ENCODE results near the gene SNX13.

DNA sequence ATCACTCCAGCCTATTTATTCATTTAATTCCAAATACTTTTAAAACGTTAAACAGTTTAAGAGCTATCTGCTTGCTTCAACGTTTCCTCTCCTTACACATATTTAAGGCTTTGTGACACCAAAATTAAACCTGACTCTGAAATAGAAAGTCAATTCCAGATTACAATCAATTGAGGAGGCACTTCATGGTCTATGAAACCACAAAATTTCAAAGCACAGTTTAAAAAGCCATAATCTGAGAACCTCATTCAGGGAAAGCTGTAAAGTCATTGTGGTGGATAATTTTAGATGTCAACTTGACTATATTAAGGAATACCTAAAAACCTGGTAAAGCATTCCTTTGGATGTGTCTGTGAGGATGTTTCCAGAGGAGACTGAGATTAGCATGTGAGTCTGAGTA, 6.2 kb downstream of the SNX13 start:
- TF ChIP-seq, protein P1, sequence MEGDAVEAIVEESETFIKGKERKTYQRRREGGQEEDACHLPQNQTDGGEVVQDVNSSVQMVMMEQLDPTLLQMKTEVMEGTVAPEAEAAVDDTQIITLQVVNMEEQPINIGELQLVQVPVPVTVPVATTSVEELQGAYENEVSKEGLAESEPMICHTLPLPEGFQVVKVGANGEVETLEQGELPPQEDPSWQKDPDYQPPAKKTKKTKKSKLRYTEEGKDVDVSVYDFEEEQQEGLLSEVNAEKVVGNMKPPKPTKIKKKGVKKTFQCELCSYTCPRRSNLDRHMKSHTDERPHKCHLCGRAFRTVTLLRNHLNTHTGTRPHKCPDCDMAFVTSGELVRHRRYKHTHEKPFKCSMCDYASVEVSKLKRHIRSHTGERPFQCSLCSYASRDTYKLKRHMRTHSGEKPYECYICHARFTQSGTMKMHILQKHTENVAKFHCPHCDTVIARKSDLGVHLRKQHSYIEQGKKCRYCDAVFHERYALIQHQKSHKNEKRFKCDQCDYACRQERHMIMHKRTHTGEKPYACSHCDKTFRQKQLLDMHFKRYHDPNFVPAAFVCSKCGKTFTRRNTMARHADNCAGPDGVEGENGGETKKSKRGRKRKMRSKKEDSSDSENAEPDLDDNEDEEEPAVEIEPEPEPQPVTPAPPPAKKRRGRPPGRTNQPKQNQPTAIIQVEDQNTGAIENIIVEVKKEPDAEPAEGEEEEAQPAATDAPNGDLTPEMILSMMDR (IDR thresholded peaks at IDR 0.05) = no peak
- TF ChIP-seq POLR2A (IDR thresholded peaks at IDR 0.05) = no peak
